A549 (cell line): ENCODE data around the gene FGD5.

Source experiments
- CTCF ChIP-seq: fragments of >200 bp; sonication (Bioruptor Twin); formaldehyde crosslinking; IDR thresholded peaks from 3 replicates; pipeline ENCODE4 v1.5.1; 2016
- MAX ChIP-seq: IDR thresholded peaks from 2 replicates; pipeline ENCODE4 v1.6.1; 2012
- PHF8 ChIP-seq: fragments of 200-600 bp; sonication (generic); IDR thresholded peaks from 2 replicates; pipeline ENCODE4 v1.6.1; 2016; ENCODE audit warnings: low read depth, mild to moderate bottlenecking, antibody characterized with exemption, moderate library complexity, borderline replicate concordance
- RCOR1 ChIP-seq: fragments of 150-350 bp; IDR thresholded peaks from 2 replicates; pipeline ENCODE4 v1.6.1; 2014; ENCODE audit warnings: antibody characterized with exemption, low read length, low read depth
- TP53 ChIP-seq: fragments of 250-450 bp; sonication (Bioruptor Pico); IDR thresholded peaks from 2 replicates; pipeline ENCODE4 v1.5.0; 2021; ENCODE audit warnings: mild to moderate bottlenecking, moderate library complexity
- USF2 ChIP-seq: fragments of 450-650 bp; IDR thresholded peaks from 2 replicates; pipeline ENCODE4 v1.6.1; 2014; ENCODE audit warnings: antibody characterized with exemption

GRCh38 chr3:14914779-14915117 is 96.0 kb downstream of the FGD5 start:
- TF ChIP-seq CTCF (no peak), PHF8 (no peak), MAX (no peak), TP53 (CRISPR knock-in tag) (no peak), USF2 (no peak), RCOR1 (no peak)
